T-helper 9 cell (primary cell): ENCODE results near the gene PRSS22.

ENCODE experiments used
- DNase-seq: peaks from one replicate; pipeline ENCODE4 v3.0.0-alpha.2; 2020

Gene PRSS22

DNA sequence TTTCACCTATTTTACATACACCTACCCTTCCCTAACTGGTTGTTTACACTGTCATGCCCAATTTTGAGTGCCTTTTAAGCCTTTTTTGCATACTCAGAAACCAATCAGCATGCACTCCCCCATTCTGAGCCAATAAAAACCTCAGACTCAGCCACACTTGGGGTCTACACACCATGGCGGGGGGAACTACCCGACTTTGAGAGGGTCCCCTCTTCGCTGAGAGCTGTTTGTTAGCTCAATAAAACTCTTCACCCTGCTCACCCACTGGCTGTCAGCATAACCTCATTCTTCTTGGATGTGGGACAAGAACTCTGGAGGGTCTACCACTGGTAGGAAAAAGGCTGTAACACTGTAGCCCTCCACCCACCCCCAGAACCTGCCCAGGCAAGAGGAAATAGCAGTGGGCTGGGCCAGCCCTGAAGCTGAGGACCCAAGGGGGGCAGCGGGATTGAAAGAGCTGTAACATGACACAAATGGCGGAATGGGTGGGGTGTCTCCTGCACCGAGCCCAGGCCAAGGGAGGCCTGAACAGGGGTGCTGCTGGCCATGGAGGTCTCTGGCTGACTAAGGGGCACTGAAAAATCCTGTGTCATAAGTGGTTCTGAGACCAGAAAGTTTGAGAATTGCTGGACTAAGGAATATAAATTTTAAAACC, 22.0 kb upstream of the PRSS22 start:
- DNase-seq = no peak

DNA sequence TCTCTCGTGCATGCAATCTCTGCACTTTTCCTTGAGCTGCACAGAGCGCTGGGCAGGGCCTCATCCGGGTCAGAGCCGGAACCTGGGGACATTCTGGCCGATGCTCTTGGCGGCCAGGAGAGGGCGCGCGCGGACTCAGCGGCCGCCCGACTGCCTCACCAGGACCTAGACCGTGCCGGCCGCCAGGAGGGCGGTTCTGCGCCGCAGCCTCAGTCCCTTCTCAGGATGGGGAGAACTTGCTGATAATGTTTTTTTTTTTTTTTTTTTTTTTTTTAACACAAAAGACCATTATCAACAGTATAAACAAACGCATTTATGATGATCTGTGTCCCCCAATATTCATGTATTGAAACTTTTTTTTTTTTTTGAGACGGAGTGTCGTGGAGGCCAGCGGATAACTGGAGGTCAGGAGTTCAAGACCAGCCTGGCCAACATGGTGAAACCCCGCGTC, 17.0 kb upstream of the PRSS22 start:
- DNase-seq = peak; percentile 58

DNA sequence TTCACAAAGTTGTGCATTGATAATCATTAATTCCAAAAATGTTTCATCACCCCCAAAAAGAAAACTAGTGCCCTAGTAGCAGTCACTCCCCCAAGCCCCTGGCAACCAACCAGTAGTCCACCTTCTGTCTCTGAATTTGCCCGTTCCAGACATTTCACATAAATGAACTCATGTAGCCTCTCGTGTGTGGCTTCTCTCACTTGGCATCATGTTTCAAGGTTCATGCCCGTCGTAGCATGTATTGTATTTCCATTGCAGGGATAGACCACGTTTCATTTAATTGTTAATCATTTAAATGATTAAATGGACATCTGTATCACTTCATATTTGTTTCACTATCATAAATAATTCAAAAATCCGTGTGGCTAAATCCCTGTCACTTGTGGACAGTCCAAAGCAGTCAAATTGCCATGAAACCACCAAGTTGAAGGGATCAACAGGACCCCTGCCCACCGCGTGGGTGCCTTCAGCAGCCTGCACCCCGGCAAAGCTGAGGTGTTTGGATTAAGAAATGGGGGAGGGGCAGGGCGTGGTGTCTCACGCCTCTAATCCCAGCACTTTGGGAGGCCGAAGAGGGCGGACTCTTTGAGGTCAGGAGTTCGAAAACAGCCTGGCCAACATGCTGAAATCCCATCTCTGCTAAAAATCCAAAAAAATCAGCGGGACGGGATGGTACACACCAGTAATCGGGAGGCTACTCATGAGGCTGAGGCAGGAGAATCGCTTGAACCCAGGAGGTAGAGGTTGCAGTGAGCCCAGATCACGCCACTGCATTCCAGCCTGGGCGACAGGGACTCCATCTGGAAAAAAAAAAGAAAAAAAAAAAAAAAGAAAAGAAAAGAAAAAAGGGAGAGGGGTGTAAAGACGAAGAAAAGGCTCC, 16.3 kb upstream of the PRSS22 start:
- DNase-seq = no peak

- no peak for DNase-seq
Measured at GRCh38 chr16:2871926-2872325, 14.0 kb upstream of the PRSS22 start.

DNA sequence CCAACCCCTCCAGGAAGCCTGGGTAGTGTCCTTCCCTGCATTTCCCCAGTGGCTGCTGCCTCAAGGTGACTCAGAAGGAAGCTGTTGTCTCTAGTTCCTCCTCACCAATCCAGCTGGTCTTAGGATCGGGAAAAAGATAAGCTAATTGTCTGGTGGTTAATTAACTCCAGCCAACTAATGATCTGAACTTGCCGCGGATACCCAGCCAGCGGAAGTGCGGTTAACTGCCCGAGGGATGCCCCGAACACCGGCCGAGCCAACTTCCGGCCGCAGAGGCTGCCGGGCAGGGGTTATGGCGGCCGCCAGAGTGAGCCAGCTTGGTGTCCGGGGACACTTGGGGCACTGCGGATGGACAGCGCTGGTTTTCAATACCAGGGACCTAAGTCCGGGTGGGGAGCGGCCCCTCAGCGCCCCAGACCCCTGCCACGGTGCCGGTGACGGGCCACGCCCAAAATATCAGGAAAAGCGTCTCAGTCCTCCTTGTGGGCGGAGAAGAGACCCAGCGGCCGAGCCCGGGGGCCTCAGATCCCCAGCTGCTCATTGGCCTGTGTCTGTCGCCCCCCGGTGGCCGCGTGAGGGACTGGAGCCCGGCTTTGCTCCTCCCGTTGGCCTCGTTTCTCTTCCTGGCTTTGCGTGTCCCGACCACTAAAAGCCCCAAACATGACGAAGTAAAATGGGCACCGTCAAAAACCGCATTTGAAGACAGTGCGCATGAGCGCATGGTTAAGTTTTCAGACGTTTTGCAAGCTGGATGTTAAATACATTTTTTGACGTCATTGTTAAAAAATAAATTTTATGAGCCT, 10.2 kb upstream of the PRSS22 start:
- peak; percentile 97 for DNase-seq

DNA sequence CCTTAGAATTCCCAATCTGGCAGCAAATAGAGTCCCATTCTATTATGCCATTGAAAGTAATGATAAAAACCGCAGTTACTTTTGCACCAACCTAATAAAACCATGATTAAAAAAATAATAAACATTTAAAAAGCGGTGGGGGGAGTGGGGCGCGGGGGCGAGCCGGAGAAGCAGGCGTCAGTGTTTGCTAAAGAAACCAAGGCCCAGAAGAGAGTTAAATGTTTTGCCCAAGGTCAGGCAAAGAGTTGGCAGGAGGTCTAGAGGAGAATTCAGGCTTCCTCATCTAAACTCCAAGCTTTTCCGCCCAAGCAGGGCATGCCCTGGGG, 9.7 kb upstream of the PRSS22 start:
- no peak for DNase-seq

DNA sequence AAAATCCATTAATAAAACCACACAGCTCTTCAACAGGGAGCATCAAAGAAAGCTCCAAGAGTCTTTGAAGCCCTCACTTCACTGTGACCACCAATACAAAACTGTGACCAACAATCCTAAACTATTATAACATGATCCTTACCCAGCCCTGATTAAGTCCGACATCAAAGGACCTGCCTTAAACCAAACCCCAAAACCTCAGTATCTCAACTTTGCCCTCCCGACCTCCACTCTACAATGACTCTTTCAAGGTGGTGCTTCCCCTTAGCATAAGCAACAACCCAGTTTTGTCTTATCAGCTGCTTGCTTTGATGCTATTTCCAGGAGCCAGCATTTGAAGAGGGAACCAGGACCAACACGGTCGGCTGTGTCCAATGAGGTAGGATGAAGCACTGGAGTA, 8.5 kb upstream of the PRSS22 start:
- no peak for DNase-seq

DNA sequence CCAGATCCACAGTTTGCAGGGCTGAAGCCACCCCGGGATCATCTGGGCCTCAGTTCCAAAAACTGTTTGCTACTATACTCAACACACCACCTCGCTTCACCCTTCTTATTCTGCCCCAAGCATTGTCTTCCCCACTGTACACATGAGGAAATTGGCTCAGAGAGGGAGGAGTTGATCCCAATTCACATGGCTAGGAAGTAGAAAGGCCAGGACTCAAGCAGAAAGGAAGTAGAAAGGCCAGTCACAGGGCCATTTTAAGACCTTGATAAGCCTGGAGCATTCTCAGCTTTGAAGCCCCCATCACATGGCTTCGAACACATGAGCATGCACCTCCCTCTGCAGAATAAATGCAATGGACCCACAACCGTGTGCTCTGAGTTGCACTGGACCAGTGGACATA, 7.7 kb upstream of the PRSS22 start:
- no peak for DNase-seq

- no peak for DNase-seq
Measured at GRCh38 chr16:2860826-2861567, 3.0 kb upstream of the PRSS22 start.

DNA sequence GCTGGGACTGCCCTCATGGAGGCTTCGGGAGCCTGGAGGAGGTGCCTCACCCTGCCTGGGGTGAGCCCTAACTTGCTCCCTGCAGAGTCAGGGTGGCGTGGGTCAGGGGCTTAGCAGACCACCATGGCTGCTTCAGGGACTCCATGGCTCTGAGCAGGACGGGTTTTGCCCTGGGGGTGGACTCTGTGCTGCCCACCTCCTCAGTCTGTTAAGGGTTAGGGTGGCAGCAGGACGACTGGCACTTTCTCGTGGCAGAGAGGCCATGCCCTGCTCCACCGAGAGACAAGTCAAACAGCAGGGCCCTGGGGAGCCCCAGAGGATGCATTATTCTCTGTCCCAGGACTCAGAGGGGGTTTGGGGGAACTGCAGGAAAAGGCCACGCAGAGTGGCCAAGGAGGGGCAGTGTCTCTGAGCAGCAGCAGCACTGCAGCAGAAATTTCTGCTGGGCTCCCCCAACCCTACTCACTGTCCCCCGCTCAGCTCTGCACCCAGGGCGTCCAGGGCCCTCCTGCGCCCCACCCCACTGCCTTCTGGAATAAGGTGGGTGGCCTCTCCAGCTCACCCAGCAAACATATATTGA, 1.8 kb upstream of the PRSS22 start:
- DNase-seq = no peak

DNA sequence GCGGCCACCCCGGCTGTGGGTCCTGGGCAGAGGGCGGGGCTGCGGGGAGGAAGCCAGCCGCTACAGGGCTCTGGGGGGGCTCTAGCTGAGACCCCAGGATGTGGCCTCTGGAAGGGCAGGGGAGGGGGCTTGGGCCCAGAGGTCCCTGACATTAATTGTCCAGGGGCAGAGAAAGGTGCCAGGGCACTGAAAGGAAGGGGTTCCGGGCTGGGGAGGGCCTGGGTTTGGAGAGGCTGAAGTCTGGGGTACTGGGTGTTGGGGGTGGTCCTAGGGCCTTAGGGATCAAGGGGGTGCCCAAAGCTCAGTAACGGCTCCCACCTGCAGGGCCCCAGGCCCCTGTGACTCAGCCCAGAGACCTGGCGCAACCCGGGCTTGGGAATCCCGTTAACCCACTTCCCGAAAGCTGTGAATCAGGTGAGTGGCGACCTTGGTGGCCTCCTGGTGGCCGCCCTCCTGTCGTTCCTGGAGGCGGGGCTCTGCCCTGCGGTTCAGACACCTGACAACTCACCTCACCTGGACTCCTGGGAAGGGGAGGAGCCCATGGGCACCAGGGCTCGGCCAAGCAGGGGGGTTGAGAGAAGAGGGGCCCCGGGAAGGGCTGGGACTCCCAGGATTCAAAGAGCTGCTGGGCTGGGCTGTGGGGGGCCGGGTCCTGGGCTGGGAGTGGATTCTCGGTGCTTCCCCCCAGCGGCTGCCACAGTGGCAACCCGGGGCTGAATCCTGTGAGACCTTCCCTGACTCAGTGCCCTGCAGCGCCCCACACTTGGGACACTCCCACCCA, 465 bp upstream of the PRSS22 start:
- no peak for DNase-seq

DNA sequence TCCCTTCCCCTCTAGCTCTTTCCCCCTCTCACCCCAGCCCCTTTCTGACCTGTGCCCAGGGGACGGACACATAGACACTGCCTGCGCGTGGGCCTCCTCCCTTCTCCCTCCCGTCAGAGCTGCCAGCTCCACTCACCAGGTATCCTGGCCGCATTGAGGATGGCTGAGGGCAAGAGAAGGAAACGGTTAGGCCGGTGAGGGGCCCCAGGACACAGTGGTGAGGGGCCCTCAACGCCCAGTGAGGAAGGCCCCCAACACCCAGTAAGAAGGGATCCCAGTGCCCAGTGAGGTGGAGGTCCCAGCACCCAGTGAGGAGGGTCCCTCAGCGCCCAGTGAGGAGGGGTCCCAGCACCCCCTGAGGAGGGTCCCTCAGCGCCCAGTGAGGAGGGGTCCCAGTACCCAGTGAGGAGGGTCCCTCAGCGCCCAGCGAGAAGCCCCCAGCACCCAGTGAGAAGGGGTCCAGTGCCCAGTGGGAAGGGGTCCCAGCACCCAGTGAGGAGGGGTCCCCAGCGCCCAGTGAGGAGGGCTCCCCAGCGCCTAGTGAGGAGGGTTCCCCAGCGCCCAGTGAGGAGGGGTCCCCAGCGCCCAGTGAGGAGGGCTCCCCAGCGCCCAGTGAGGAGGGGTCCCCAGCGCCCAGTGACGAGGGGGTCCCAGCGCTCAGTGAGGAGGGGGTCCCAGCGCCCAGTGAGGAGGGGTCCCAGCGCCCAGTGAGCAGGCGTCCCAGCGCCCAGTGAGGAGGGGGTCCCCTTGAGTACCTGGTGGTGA, 1.1 kb downstream of the PRSS22 start:
- no peak for DNase-seq

- no peak for DNase-seq
Measured at GRCh38 chr16:2856061-2856670, 1.8 kb downstream of the PRSS22 start.

DNA sequence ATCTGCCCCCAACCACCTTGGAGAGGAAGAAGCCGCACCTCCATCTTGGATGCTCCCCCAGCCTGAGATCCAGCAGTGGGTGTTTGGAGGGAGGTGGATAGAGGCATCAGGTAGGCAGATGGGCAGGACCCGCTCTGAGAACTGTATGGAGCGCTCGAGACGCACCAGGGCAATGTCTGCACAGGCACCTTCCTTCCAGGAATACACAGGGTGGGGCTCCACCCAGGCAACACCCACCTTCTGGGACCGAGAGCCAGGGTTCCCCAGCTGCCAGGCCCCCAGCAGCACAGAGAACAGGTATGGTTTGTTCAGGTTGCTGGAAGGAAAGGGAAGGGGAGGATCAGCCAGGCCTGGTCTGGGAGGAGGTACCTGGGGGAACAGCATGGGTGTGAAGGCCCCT, 2.4 kb downstream of the PRSS22 start:
- DNase-seq = no peak

DNA sequence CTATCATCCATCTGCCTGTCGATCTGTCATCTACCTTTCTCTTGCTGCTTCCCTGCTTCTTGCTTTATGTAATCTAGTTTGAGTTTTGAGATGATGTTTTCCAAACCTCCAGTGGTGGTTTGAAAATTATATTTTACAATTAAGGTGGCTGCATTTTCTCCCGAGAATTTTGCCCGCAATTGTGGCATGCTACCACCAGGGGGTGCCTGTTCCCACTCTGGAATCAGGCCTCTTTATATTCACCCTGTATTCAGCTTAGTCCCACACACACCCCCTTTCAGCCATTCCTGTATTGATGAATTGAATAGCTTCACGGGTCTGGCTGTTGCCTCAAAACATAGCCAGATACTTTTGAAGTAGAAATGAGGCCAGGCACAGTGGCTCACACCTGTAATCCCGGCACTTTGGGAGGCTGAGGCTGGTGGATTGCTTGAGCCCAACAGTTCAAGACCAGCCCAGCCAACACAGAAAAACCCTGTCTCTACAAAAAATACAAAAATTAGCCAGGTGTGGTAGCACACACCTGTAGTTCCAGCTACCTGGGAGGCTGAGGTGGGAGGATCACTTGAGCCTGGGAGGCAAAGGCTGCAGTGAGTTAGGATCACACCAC, 3.2 kb downstream of the PRSS22 start:
- no peak for DNase-seq

DNA sequence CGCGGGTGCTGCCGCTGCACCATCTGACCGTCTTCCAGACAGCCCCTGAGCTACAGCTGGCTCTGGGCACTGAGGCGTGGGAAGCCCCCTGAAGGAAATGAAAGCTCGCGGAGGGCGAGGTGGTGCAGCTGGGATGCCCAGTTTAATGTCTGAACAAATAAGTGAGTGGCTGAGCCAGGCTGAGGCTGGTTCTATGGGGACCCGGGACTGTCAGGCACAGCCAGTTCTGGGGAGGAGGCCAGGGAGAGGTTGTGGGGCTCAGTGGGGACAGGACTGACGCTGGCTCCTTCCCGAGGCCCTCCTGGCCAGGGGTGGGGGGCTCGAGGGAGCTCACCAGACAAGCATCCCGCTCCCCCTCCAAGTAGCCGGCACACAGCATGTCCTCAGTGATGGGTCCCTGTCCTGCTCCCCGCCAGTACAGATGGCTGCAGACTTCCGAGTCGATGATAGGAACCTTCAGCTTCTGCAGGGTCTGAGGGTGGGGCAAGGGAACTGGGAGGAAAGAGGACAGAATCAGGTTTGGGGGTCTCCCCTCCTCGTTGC, 4.4 kb downstream of the PRSS22 start:
- no peak for DNase-seq

- DNase-seq = no peak
Measured at GRCh38 chr16:2852731-2853507, 5.1 kb downstream of the PRSS22 start.

- DNase-seq = no peak
Measured at GRCh38 chr16:2852003-2852730, 5.8 kb downstream of the PRSS22 start.
